Measurements from ENCODE around the gene B9D1. TPM values are rescaled to one million over a fixed set of nuclear protein-coding genes. Genes with fewer than 3 reads are reported as not detected.
A peak's percentile ranks its signal among the peaks of the same experiment; 100 is the strongest.

The B9D1 gene
- total RNA-seq, 1 experiment from 2014 or later, result 28.1 TPM

DNA sequence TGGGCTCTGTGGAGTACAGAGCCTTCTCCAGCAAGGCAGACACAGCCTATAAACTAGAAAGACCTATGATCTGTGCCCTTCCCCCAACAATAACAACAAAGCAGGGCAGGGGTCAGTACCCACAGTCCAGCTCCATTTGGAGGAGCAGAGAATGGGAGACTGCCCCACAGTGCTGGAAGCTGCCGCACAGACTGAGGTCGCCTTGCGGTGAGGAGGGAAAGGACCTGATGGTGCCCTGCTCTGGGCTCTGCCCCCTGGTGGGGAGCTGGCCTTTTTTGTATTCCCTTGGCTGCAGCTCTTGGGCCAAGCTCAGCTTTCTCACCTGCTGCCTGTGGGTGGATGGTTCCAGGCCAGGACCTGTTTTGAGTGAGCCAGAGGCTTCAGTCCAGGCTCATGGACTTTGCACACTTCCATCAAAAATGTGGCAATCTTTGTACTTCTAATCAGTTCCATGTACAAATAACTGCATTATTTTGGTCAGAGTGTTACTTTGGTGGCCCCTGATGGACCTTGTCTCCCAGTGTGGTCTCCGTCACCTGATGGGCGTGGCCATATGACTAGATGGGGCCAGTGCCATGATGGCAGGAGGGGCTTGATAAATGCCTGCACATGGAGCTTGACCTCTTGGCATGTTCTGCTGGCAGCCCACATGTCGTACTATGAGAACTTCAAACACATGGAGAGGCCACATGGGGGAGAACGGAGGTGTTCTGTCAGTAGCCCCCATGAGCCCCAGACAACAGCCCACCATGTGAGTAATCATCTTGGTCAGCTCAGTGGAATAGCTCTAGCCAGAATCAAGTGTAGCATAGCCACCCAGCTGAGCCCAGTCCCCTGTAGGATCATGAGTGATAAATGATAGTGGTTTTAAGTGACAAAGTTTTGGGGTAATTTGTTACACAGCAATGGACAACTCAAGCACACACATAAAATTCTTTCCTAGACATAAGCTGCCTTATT is 24.2 kb downstream of the B9D1 start:
- peak; percentile 44 for DNase-seq (ENCODE audit: low spot score)

DNA sequence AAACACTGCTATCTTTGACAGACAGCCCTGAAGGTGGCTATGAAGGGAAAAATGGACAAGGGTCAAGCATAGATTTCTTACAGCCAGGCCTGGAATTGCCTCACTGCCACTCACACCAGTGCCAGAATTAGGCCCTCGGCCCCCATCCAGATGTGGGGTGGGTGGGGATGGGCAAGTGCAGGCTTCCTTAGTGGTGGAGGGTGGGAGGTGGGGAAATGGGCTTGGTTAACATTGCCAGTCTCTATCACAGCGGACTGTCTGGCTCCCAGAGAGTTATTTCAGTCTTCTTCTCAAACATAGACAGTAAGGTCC is 24.9 kb downstream of the B9D1 start:
- DNase-seq (ENCODE audit: low spot score), result no peak

DNA sequence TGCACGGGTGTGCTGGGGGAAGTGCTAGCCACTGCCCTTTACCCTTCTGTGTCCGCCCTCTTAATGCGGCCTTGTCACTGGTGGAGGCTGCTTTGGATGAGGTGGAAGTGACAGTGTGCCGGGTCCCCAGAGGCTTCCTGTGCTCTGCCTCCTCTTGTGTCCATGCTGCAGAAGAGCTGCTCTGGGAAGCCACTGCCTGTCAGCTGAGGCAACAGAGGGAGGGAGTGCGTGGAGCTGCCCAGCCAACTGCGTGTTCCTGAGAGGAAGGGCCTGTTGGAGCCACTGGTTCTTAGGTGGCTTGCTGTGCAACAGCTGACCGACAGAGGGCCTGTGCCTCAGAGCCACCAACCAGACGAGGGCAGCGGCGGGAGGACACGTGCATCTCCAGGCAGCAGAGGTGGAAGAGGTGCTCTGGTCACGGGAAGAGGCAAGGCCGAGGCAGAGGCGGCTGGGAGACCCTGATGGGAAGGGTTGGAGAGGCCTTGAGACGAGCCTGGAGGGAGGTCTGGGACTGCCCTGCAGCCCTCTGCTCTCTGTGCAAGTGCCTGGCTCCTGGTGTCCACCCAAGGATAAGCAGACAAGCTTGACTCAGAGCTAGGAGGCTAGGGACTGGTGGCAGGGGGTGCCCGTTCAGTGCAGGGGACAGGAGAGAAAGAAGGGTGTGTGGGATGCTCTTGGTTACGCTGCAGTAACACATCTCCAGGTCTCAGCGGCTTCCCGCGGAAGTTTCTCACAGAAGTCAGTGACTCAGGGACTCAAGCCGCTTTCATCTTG is 25.4 kb downstream of the B9D1 start:
- no peak for DNase-seq (ENCODE audit: low spot score)

DNA sequence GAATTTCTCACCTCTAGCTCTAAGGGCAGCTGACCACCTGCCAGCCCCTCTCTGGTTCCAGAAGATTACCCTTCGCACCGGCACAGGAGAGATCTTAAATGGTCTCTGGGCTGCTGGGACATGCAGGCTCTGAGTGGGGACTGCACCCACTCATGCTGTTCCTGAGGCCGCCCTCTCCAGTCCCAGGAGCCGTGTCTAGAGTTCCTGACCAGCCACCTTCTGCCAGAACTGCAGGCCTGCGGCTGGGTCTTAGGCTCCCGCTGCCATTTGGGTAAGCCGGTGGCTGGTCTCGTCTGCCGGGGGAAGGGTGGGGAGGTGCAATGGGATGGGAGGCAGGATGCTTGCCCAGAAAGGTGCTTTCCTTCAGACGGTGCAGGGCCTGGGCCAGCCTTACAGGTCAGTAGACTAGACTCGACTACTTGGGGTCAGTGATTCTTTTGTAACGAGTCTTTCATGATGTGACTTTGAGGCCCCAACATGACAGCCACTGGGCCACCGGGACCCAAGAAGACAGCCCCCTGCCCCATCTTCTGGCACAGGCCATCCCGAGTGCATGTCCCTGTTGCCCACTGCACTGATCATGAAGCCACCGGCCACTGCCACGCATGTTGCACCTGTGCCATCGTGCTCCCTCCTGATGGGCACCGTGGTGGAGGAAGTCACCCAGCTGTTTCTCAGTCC is 26.4 kb downstream of the B9D1 start:
- no peak for DNase-seq (ENCODE audit: low spot score)

DNA sequence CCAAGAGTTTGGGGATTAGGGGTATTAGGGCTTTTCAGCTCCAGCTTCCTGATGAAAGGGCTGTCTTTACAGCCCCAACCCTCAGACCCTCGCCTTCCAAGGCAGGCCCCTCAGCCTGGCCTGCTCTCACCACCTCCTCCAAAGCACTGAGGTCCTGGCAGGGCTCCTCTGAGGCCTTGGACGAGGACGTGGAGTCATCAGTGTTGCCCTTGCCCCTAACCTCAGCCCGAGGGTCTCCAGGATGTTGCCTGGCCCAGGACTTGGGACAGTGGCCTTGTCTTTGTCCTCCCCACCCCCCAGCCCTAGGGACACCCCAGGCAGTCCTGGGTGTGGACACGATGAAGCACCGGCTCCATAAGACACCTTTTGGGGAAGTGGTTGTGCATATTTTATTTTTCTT is 28.2 kb downstream of the B9D1 start:
- no peak for DNase-seq (ENCODE audit: low spot score)

DNA sequence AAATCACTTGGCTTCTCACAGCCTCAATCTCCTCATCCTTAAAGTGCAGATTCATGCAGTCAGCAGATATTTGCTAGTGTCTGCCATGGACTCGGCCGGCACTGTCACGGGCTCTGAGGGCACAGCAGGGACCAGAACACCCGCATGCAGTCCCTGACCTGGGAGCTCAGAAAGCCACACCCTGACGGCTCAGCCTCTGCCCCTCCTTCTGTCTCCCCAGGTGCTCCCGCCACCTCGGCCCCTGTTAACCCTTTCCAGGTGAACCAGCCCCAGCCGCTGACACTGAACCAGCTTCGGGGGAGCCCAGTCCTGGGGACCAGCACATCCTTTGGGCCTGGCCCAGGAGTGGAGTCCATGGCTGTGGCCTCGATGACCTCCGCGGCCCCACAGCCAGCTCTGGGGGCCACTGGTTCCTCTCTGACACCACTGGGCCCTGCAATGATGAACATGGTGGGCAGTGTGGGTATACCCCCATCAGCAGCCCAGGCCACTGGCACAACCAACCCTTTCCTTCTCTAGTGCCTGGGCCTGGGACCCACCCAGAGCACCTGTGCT is 28.7 kb downstream of the B9D1 start:
- no peak for DNase-seq (ENCODE audit: low spot score)

DNA sequence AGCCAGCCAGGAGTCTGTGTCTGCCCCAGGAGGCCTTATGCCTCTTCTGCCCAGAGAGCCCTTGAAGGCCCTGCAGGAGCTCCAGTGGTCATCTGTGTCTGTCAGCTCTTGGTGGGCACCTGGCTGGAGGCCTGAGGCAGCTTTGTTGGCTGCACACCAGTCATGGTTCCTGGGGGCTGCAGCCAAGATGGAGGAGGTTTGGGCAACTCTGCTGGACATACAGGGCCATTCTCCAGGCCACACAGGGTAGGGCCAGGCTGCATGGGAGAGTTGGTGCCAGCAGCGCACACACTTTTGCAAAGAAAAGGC is 29.4 kb downstream of the B9D1 start:
- DNase-seq (ENCODE audit: low spot score), result no peak

DNA sequence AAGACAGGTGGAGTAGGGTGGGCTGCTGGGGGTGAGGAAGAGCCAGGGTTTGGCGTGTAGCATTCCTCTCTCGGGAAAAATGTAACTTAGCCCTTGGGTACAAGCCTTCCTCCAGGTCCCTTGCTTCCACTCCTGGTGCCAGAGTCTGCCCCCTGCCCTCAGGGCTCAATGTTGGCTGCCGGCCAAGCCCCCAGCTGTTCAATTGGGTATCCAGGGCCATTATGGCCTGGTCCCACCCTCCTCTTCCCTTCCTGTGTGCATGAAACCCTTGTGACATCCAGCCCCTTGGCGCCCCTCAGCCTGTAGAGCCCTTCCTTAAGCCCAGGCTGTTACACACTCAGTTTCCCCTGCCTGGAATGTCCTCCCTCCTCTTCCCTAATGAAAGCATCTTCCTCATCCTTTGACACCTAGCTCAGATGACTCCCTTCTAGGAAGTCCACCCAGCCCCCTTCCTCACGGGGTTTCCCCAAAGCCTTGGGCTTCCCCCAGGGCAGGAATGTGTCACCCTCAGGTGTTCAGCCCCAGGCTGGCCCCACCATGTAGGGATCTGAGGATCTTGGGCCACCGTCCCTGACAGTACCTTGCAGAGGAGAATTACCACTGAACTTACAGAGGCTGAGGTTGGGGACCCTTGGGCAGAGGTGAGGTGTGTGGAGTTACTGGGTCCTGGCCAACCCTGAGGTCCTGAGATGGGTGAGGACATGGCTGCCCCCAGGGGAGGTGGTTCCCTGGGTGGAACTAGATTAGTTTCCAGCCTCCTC is 30.0 kb downstream of the B9D1 start:
- no peak for DNase-seq (ENCODE audit: low spot score)

DNA sequence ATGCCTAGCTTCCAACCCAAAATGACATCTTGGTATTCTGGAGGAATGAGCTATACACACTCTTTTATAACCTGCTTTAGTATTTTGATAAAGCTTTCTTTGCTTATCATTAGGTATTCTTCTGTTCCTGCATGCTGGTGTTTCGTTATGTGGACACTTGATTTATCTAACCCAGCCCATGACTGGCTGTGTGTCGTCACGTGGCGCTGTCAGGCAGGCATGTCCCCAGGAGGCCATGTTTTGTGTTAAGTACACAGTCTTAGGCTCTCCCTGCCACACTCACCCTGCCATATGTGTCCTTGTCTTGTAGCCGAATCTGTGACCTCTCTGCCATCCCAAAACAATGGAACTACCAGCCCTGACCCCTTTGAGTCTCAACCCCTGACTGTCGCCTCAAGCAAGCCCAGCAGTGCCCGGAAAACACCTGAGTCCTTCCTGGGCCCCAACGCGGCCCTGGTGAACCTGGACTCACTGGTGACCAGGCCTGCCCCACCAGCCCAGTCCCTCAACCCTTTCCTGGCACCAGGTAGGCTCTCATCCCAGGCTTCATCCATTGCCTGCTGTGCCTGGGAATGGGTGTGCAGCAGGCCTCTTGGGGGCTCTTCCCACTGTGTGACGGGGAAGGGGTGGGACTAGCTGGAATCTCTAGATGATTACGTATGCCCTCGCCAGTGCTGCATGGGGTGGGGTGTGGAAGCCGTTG is 30.8 kb downstream of the B9D1 start:
- no peak for DNase-seq (ENCODE audit: low spot score)

DNA sequence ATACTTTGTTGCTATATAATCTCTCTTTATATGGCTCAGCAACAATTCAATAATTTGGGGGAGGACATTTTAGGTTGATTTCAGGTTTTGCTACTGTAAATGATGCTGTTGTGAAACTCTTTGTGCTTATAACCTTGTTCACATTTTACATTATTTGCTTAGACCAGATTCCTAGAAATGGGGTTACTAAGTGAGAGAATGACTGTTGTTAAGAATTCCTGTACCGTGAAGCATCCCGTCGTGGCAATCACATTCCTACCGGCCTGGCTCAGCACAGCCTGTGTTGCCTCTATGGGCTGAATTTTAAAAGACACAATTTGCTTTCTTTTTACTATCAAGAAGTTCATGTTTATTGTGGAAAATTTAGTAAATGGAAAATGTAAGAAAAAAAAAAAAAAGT is 31.4 kb downstream of the B9D1 start:
- DNase-seq (ENCODE audit: low spot score), result no peak

DNA sequence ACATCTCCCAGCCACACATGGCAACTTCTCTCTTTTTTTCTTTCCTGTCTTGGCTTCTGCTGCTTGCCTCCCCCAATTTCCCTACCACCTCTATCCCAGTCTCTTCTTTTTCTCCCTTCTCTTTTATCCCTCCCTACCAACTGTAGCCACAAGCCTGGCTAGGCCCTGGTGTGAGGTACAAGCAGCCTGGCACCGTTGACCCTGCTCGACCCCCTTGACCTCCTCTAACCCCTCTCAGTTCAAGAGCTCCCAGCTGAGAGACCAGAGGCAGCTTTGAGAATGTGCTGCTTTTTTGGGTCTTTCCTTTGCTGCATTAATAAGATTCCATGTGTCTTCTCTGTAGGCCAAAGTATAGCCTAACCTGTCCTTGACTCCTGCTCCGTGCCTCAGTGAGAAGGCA is 32.3 kb downstream of the B9D1 start:
- no peak for DNase-seq (ENCODE audit: low spot score)

DNA sequence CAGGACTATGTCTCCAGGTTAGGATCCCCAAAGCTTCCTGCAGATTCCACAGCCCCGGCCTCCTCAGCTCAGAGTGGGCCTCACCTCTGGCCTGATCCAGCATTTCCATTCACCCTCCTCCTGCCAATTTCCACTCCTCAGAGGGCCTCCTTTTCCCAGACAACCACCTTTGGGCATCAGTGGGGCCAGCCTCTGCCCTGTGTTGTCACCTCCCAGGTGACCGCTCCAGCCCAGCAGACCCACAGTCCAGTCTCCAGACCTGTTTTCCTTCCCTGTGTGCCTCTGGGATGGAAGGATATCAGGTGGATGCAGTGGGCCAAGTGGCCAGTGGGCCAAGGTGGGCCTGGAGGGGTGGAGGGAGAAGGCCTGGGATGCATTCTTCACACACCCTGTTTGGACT is 32.7 kb downstream of the B9D1 start:
- DNase-seq (ENCODE audit: low spot score), result no peak

DNA sequence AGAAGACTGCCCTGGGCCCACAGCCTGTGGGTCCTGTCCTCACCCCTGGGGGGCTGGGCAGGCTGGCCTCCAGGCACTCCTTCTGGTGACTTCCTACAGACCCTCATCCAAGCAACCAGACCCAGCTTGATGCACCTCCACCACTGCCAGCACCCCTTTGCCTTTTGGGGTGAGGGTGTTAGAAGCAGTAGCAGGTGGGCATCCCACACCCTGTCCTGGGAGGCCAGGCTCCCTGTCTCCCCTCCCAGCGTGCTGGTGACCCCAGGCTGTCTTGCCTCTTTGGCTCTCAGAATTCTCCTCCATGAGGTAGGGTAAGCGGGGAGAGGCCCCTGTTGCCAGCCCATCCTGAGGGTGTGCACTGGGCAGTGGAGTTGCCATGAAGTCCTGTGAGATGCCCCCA is 33.4 kb downstream of the B9D1 start:
- no peak for DNase-seq (ENCODE audit: low spot score)

DNA sequence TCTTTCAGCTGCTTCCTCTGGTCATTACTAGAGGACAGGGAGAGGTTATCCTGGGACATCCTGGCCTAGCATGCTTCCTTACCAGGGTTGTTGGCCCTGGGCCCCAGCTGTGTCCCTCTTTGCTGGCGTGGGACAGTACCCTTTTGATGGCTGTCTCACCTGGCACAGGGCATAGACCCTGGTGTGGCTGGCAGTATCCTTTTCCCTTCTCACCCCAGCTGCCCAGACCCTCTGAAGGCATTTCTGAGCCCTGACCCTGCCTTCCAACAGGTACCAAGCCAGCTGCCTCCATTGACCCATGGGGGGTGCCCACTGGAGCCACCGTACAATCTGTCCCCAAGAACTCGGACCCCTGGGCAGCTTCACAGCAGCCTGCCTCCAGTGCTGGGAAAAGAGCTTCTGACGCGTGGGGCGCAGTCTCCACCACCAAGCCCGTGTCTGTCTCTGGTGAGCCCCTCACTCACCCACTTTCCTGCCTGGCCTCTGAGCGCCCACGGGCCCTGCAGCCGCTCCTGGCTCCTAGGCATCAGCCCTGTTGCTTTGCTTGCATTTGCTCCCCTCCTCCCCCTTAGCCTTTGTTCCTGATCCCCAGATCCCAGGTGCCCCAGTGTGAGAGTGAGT is 34.0 kb downstream of the B9D1 start:
- no peak for DNase-seq (ENCODE audit: low spot score)

DNA sequence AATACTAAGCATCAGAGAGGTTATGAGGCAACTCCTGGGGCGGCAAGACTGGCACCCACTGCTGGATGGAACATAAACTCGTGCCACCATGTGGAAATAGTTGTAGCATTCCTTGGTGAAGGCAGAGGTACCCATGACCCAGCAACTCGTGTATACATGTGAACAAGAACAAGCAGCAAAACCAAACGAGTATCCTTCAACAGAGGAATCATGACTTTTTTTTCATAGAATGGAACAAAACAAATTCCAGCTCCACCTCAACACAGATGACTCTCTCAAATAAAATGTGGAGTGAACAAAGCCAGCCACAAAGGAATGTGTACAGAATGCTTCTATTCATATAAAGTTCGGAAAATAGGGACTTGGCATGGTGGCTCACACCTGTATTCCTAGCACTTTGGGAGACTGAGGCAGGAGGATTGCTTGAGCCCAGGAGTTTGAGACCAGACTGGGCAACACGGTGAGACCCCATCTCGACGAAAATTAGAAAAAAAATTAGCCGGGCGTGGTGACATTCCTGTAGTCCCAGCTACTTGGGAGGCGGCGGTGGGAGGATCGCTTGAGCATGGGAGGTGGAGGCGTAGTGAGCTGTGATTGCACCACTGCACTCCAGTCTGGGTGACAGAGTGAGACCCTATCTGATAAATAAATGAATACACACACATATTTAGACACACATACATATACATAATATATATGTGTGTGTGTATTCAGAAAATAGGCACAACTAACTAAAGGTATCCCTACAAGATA is 35.3 kb downstream of the B9D1 start:
- DNase-seq (ENCODE audit: low spot score), result peak; percentile 36

DNA sequence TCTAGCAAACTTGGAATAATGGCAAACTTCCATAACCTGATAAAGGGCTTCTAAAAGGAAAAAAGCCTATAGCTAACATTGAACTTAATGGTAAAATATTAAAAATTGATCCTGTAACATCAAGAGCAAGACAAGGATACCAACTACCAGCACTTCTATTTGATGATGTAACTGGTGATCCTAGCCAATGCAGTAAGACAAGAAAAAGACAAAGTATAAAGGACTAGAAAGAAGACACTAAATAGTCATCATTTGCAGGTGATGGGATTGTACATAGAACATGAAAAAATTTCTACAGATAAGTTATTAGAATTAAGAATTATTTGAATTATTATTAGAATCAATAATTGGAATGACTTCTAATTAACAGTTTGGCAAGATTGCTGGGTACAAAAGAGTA is 37.0 kb downstream of the B9D1 start:
- DNase-seq (ENCODE audit: low spot score), result no peak

DNA sequence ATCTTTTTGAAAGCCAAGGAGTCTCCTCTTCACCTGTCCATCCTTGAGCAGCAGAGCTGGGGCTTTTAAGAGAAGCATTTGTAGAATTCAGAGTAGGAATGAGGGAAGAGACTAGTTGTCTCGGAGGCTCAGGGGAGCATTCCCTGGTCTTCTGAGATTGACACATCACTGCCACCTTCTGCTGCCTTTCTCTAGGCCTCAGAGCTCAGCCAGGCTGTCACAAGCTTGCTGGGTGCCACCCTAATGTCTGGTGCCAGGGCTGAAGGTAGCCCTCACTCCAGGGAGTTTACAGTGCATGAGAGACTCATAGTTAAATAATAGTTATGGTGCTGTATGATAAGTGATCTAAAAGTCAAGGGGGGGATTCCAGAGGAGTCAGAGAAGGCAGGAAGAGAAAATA is 39.7 kb downstream of the B9D1 start:
- DNase-seq (ENCODE audit: low spot score), result no peak

DNA sequence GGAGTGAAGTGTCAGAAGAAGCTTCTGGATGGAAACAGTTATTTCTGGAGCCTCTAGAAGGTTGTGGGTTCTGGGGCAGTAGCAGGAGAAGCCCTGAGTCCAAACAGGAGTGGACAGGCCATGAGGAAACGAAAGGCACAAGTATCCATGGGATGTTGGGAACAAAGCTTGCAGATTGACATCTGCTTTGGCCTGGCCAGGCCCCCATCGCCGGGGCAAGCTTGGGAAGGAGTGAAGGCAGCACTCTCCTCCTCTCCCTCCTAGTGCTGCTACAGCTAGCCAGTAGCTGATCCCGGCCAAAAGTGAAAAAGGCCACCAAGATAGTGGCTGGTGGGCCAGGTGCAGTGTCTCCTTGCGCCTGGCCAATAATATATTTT is 40.4 kb downstream of the B9D1 start:
- no peak for DNase-seq (ENCODE audit: low spot score)

DNA sequence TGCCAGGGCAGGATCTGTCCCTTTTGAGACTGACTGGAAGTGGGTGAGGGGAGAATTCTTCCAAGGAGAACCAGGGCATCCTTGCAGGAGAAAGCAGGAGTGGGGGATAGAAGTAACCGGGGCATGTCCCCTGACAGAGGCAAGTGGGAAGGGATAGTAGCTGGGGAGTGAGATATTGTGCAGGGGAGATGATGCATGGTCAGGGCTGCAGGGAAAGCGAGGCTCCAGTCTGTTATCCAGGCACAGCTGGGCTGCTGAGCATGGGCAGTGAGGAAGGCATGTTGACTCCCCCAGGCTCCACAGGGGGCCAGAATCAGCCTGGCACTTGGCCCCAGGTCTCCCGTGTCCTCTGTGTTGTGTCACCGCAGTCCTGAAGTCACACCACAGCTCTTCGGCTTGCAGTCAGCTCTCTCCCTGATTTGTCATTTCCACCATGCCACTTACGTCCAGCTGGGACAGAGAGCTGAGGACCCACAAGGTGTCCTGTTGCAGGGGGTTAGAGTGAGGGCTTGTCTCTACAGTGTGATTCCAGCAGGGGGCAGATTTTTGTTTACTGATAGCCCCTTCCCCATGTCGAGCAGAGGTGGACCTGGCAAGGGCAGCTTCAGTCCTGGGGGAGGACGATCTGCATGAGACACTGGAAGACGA is 40.9 kb downstream of the B9D1 start:
- DNase-seq (ENCODE audit: low spot score), result no peak

Measured in HT-29 (cell line).